ENCODE measurements around the gene CRY1.

DNA sequence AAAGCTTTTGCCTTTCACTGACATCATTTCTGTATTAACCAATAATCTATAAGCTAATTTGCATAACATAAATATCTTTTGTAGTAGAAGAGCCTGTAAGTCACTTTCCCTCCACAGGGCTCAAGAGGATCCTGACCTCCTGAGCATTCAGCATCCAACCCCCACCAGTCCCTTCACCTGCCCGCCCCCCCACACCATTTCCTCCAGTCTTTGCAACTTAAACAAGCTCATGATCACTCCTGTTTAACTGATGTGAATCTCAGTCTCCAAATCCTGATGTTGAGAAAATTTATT is 12.0 kb upstream of the CRY1 start:
- TF ChIP-seq CTCF (IDR thresholded peaks at IDR 0.05) = no peak
- TF ChIP-seq TCF7L2 (IDR thresholded peaks at IDR 0.05; ENCODE audit: low read depth, low read length) = no peak
- TF ChIP-seq POLR2AphosphoS5 (IDR thresholded peaks at IDR 0.05; ENCODE audit: low read depth, low read length) = no peak
- TF ChIP-seq, protein P1, sequence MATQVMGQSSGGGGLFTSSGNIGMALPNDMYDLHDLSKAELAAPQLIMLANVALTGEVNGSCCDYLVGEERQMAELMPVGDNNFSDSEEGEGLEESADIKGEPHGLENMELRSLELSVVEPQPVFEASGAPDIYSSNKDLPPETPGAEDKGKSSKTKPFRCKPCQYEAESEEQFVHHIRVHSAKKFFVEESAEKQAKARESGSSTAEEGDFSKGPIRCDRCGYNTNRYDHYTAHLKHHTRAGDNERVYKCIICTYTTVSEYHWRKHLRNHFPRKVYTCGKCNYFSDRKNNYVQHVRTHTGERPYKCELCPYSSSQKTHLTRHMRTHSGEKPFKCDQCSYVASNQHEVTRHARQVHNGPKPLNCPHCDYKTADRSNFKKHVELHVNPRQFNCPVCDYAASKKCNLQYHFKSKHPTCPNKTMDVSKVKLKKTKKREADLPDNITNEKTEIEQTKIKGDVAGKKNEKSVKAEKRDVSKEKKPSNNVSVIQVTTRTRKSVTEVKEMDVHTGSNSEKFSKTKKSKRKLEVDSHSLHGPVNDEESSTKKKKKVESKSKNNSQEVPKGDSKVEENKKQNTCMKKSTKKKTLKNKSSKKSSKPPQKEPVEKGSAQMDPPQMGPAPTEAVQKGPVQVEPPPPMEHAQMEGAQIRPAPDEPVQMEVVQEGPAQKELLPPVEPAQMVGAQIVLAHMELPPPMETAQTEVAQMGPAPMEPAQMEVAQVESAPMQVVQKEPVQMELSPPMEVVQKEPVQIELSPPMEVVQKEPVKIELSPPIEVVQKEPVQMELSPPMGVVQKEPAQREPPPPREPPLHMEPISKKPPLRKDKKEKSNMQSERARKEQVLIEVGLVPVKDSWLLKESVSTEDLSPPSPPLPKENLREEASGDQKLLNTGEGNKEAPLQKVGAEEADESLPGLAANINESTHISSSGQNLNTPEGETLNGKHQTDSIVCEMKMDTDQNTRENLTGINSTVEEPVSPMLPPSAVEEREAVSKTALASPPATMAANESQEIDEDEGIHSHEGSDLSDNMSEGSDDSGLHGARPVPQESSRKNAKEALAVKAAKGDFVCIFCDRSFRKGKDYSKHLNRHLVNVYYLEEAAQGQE (IDR thresholded peaks at IDR 0.05; ENCODE audit: insufficient read depth in 1 of 2, low read depth in 2 of 2, low read length in 1 of 2) = no peak
- no peak for TF ChIP-seq SIN3A (IDR thresholded peaks at IDR 0.05; ENCODE audit: borderline replicate concordance, insufficient read depth, low read depth, low read length)
